SKM-1 treated with dmso at 0.1 percent for 144 hours (cell line): ENCODE measurements around the gene EMC10.
"Not testable (repeated sequence)": the region's sequence is repeated elsewhere in the genome, so short reads cannot be mapped to it uniquely, and the experiment has no call there.

Experiments
- DNase-seq: peaks from one replicate; lab custom pipeline; 2025; ENCODE audit not compliant: unreplicated experiment; lab: John Stamatoyannopoulos, UW

EMC10 gene

GRCh38 chr19:50512999-50513745, 36.9 kb downstream of the EMC10 start:
- DNase-seq, result no peak

- no peak for DNase-seq
Measured at GRCh38 chr19:50513746-50514345, 37.5 kb downstream of the EMC10 start, which contains the start of gene ASPDH. Gene ASPDH, minus strand, starts transcription at chr19:50513913. Its CDS starts 90 bp downstream, at chr19:50513823.

- no peak for DNase-seq
Measured at GRCh38 chr19:50514346-50515167, 38.2 kb downstream of the EMC10 start.

GRCh38 chr19:50515168-50515561, 38.9 kb downstream of the EMC10 start:
- DNase-seq, result no peak

- no peak for DNase-seq
Measured at GRCh38 chr19:50516456-50516855, 40.1 kb downstream of the EMC10 start.

GRCh38 chr19:50516964-50517703, 40.8 kb downstream of the EMC10 start:
- DNase-seq, result no peak

- DNase-seq, result no peak
Measured at GRCh38 chr19:50517704-50518075, 41.4 kb downstream of the EMC10 start.

GRCh38 chr19:50518091-50519005, 42.0 kb downstream of the EMC10 start:
- no peak for DNase-seq

GRCh38 chr19:50519006-50519575, 42.8 kb downstream of the EMC10 start:
- no peak for DNase-seq

- no peak for DNase-seq
Measured at GRCh38 chr19:50520822-50521465, 44.6 kb downstream of the EMC10 start.

GRCh38 chr19:50522881-50523280, 46.6 kb downstream of the EMC10 start:
- DNase-seq, result no peak

GRCh38 chr19:50528052-50528451, 51.7 kb downstream of the EMC10 start:
- not testable (repeated sequence) for DNase-seq

- DNase-seq, result no peak
Measured at GRCh38 chr19:50531171-50531612, 54.9 kb downstream of the EMC10 start.

- DNase-seq, result no peak
Measured at GRCh38 chr19:50532952-50533351, 56.6 kb downstream of the EMC10 start.

GRCh38 chr19:50534478-50534877, 58.2 kb downstream of the EMC10 start:
- no peak for DNase-seq

- no peak for DNase-seq
Measured at GRCh38 chr19:50535672-50536187, 59.4 kb downstream of the EMC10 start.

- DNase-seq, result no peak
Measured at GRCh38 chr19:50536662-50537305, 60.5 kb downstream of the EMC10 start.

GRCh38 chr19:50537306-50537685, 61.0 kb downstream of the EMC10 start:
- no peak for DNase-seq
